HG03159 (cell line): ENCODE data around the gene RPS6KA2.
"Not testable (repeated sequence)": the region's sequence is repeated elsewhere in the genome, so short reads cannot be mapped to it uniquely, and the experiment has no call there.

Source experiments
- ATAC-seq: cut with Tn5 transposase; IDR thresholded peaks from one replicate; pipeline ENCODE4 v1.9.1; 2021; ENCODE audit warnings: mild to moderate bottlenecking, moderate library complexity; ENCODE audit not compliant: unreplicated experiment

RPS6KA2 gene

GRCh38 chr6:166595949-166596348 lies 31.1 kb downstream of the RPS6KA2 start:
- ATAC-seq: no peak

- ATAC-seq: no peak
These were observed 31.8 kb downstream of the RPS6KA2 start for GRCh38 chr6:166595061-166595780.

GRCh38 chr6:166592821-166593220 lies 34.2 kb downstream of the RPS6KA2 start:
- ATAC-seq: no peak

- ATAC-seq: no peak
These were observed 35.0 kb downstream of the RPS6KA2 start for GRCh38 chr6:166591961-166592520.

GRCh38 chr6:166591026-166591425 lies 36.0 kb downstream of the RPS6KA2 start:
- ATAC-seq: no peak

GRCh38 chr6:166589786-166590574 lies 37.1 kb downstream of the RPS6KA2 start:
- ATAC-seq: no peak

GRCh38 chr6:166589337-166589731 lies 37.7 kb downstream of the RPS6KA2 start:
- no peak for ATAC-seq

GRCh38 chr6:166588691-166589336 lies 38.2 kb downstream of the RPS6KA2 start:
- ATAC-seq: peak; percentile 23

GRCh38 chr6:166587631-166588413 lies 39.2 kb downstream of the RPS6KA2 start:
- ATAC-seq: peak; percentile 88

GRCh38 chr6:166586424-166587156 lies 40.5 kb downstream of the RPS6KA2 start, which contains the start of gene RAMACL:
TSS of gene RAMACL (minus strand) at chr6:166586678. CDS start at chr6:166586477, 201 bp downstream.
- peak; percentile 73 for ATAC-seq

GRCh38 chr6:166584853-166585429 lies 42.1 kb downstream of the RPS6KA2 start:
- no peak for ATAC-seq

GRCh38 chr6:166584155-166584554 lies 42.9 kb downstream of the RPS6KA2 start:
- no peak for ATAC-seq

- no peak for ATAC-seq
These were observed 43.7 kb downstream of the RPS6KA2 start for GRCh38 chr6:166583230-166583965.

GRCh38 chr6:166582258-166582657 lies 44.8 kb downstream of the RPS6KA2 start:
- no peak for ATAC-seq

GRCh38 chr6:166581801-166582200 lies 45.2 kb downstream of the RPS6KA2 start:
- ATAC-seq: not testable (repeated sequence)

GRCh38 chr6:166581091-166581511 lies 46.0 kb downstream of the RPS6KA2 start:
- ATAC-seq: no peak

GRCh38 chr6:166580076-166581050 lies 46.7 kb downstream of the RPS6KA2 start:
- no peak for ATAC-seq
